ENCODE measurements around the gene COX14.

DNA sequence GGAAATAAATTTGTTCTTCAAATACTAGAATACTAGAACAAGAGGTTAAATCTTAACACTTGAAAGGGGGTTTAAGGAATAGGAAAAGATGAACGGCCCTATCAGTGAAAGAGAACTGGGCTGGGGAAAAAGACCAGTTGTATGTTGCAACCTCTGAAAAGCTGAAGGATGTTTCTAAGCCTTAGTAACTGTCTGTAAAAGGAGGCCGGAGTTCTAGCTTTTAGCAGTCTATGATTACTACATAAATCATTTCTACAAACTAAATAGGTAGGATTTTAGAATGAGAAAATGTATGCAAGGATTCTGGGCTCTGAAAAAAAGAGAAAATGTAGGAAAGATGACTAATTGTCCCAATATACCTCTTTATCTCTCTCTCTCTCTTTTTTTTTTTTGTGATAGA is 50.2 kb downstream of the COX14 start:
- TF ChIP-seq GATA3 (IDR thresholded peaks at IDR 0.05; ENCODE audit: low read depth, low read length) (no peak), GATA2 (IDR thresholded peaks at IDR 0.05; ENCODE audit: low read depth, low read length) (no peak)
